GM12872 (cell line): Measurements from ENCODE around the gene VWA7.

Experiments
- TF ChIP-seq, protein P1 (sequence below): IDR thresholded peaks from 3 replicates; pipeline ENCODE4 v1.5.1; 2011; ENCODE audit warnings: low read depth, mild to moderate bottlenecking, low read length, moderate library complexity; ENCODE audit not compliant: insufficient read depth

Gene VWA7

DNA sequence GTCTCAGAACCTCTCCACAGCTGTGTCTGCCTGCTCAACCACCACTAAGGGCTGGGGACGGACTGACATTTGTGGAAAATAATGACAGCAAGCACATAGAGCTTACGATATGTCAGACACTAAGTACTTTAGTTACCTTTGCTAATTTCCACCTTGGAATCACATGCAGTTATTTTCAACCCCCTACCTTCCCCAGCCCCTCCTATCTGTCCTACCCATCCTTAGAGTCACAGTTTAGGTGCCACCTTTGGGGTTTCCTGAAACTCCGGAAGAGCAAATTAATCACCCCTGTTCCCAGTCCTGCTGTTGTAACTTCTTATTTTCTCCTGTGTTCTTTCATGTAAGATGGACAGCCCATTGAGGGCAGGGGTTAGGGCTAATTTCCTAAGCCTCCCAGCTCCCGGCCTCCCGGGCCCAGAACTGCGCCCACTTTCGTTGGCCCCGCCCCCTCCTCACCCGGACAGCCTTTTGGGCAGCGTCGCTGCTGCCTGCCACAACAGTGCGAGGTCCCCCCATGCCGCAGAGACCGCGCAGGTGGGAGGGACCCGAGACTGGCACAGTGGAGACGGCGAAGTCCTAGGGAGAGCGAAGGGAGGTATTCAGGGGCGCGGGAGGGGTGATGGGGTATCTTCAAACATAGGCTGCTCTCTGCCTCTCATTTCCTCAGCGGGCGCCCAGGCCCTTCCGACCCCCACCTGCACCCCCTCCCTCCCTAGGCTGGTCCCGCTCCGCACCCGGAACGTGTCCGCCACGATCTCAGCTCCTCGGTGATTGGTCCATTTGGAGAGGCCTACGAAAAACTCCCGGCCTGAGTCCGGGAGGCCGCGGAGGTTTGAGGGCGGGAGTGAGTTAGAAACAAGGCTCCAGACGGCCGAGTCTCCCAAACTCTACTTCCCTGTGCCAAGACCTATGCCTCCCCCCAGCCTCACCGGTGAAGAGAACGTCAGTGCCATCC lies 49.1 kb downstream of the VWA7 start:
- TF ChIP-seq, protein P1, sequence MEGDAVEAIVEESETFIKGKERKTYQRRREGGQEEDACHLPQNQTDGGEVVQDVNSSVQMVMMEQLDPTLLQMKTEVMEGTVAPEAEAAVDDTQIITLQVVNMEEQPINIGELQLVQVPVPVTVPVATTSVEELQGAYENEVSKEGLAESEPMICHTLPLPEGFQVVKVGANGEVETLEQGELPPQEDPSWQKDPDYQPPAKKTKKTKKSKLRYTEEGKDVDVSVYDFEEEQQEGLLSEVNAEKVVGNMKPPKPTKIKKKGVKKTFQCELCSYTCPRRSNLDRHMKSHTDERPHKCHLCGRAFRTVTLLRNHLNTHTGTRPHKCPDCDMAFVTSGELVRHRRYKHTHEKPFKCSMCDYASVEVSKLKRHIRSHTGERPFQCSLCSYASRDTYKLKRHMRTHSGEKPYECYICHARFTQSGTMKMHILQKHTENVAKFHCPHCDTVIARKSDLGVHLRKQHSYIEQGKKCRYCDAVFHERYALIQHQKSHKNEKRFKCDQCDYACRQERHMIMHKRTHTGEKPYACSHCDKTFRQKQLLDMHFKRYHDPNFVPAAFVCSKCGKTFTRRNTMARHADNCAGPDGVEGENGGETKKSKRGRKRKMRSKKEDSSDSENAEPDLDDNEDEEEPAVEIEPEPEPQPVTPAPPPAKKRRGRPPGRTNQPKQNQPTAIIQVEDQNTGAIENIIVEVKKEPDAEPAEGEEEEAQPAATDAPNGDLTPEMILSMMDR = no peak

GRCh38 chr6:31727034-31727716 lies 50.0 kb downstream of the VWA7 start:
- TF ChIP-seq, protein P1 = no peak

DNA sequence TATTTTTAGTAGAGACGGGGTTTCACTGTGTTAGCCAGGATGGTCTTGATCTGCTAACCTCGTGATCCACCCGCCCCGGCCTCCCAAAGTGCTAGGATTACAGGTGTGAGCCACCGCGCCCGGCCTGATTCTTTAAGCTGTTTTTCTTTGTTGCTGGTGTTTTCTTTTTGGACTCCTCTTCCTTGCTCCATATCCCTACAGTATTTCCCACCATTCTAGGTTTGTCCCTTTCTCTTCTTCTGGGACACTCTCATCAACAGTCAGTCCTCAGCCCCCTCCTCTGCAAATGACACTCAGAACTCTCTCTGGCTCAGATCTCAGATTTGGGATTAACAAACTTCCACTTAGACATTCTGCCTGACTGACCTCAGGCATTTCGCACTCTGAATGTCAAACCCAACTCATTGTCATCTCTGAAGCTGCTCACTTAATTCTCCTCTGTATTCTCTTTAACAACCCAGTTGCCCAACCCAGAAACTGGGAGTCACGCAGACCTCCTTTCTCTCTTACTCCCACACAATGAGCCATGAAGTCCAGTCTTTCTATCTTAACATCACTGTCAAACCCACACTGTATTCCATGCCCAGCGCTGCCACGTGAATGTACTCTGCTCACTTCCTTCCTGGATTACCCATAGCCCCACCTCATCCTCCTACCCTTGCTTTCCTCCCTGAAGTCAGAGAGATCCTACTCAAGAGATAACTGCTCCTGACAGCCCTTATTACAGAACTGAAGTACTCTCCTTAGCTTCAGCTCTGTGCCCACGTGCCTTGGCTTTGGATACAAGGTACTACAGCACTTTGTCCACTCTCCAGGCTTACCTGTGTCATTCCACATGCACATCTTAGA lies 51.4 kb downstream of the VWA7 start:
- TF ChIP-seq, protein P1 = no peak

DNA sequence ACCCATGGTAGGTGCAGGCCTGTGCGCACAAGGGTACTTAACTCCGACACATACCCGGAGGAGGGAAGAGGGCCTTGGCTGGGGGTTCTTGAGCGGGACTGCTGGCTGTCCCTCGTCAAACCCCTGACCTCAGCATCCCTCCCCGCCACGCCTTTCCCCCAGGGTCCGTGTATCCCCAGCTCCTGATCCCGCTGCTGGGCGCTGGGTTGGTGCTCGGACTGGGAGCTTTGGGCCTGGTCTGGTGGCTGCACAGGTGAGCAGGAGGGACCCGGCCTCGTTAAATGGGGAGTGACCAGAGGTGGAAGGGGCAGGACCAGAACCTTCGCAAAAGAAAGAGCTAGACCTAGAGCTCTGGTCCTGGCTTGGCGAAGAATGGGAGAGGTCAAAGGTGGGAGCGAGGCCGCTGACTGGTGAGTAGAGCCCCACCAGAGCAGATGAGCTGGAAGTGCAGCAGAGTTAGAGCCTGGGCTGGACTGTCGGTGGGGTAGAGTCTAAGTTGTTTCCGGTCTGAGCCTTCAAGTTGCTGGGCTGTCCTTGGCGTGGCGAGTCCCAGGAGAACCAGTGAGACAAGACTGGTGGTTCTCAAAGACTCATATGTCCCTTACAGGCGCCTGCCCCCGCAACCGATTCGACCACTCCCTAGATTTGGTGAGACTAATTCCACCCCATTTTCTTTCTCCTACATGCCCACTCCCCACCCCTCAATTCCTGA lies 53.0 kb downstream of the VWA7 start:
- TF ChIP-seq, protein P1 = no peak

GRCh38 chr6:31723245-31723979 lies 53.7 kb downstream of the VWA7 start, which contains the start of gene MPIG6B:
Gene MPIG6B (plus strand): TSS chr6:31723373. CDS start chr6:31723384, 11 bp downstream.
- TF ChIP-seq, protein P1 = no peak

DNA sequence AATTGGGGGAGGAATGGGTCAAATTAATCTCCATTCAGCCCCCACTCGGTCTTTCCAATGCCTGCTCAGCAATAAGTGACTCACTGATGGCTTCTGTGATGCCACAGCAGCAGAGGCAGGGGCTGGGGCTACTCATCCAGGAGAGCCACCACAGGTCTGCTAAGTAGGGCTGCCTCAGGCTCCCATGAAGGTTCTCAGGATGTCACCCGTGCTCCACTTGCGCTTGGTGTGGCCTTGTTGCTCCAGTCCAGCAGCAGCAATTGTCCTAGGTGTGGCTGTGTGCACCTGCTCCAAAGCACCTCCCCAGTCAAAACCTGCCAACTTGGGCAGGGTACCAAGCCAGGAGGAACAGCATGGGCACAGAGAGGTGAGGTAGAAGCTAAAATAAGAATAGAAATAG lies 55.0 kb downstream of the VWA7 start:
- TF ChIP-seq, protein P1 = no peak
